Measurements from ENCODE around the gene PAX3.
A peak's percentile ranks its signal among the peaks of the same experiment; 100 is the strongest.

PAX3 gene

DNA sequence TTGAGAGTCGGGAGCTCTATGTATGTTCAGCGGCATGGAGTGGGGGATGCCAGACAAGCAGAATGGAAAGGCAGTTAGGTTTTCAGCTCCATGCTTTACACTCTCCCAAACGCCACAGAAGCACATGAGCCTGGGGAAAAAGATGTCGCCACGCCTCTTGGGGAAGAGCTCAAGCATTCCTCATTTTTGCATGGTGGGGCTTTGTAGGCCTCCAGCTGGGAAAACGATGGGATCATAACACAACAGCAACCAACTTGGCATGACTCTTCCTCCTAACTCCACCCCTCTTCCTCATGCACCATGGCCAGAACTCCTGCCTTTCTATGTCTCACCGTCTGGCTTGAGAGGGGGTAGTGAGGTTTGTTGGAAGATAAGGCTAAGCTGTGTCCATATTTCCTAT is 102.6 kb downstream of the PAX3 start:
- Histone ChIP-seq H3K23ac (ENCODE audit: low read length) (no peak overlapping the region), H3K36me3 (ENCODE audit: control insufficient read depth, insufficient read depth, low read length) (no peaks in the 10 kb centered on the region)

GRCh38 chr2:222194669-222195068 is 104.1 kb downstream of the PAX3 start:
- Histone ChIP-seq H3K79me2 (ENCODE audit: control insufficient read depth, insufficient read depth, low read length) (no peaks in the 10 kb centered on the region), H3K27ac (ENCODE audit: low read depth, low read length) (no peak overlapping the region), H4K5ac (ENCODE audit: low read length) (no peak overlapping the region), H2AK5ac (ENCODE audit: low read length) (no peak overlapping the region), H3K9ac (ENCODE audit: low read length) (no peak overlapping the region), H2BK120ac (ENCODE audit: low read depth, low read length) (no peak overlapping the region), H4K8ac (ENCODE audit: low read depth, low read length) (no peak overlapping the region), H3K4me2 (ENCODE audit: low read length) (no peak overlapping the region), H3K4ac (ENCODE audit: low read depth, low read length) (no peak overlapping the region), H2BK5ac (ENCODE audit: low read length) (no peak overlapping the region), H3K23ac (ENCODE audit: low read length) (no peak overlapping the region), H2BK15ac (replicated peaks; ENCODE audit: low read depth) (no peak overlapping the region), H3K18ac (ENCODE audit: low read length) (no peak overlapping the region), H3K27me3 (ENCODE audit: insufficient read depth, low read length, poor library complexity) (no peaks in the 10 kb centered on the region), H3K4me1 (ENCODE audit: control insufficient read depth, low read depth, low read length) (no peaks in the 10 kb centered on the region), H3K56ac (ENCODE audit: low read length) (no peak overlapping the region), H3K79me1 (ENCODE audit: low read length) (no peaks in the 10 kb centered on the region), H3K36me3 (ENCODE audit: control insufficient read depth, insufficient read depth, low read length) (no peaks in the 10 kb centered on the region), H3K4me3 (ENCODE audit: low read length) (no peak overlapping the region)
- WGBS (ENCODE audit: extremely low coverage, insufficient coverage, low lambda C conversion rate) = no CpG with 5 or more reads among the region's 5 CpGs
- no peak for DNase-seq

More for the DNA sequence above, 102.6 kb downstream of the PAX3 start:
- Histone ChIP-seq H2BK120ac (ENCODE audit: low read depth, low read length) (no peak overlapping the region), H2BK15ac (replicated peaks; ENCODE audit: low read depth) (no peak overlapping the region), H3K79me1 (ENCODE audit: low read length) (no peaks in the 10 kb centered on the region), H4K8ac (ENCODE audit: low read depth, low read length) (no peak overlapping the region), H4K5ac (ENCODE audit: low read length) (no peak overlapping the region), H2AK5ac (ENCODE audit: low read length) (no peak overlapping the region), H3K18ac (ENCODE audit: low read length) (no peak overlapping the region), H3K4me1 (ENCODE audit: control insufficient read depth, low read depth, low read length) (no peaks in the 10 kb centered on the region), H3K4me2 (ENCODE audit: low read length) (no peak overlapping the region), H3K4ac (ENCODE audit: low read depth, low read length) (no peak overlapping the region), H3K9ac (ENCODE audit: low read length) (no peak overlapping the region), H2BK5ac (ENCODE audit: low read length) (no peak overlapping the region), H3K27me3 (ENCODE audit: insufficient read depth, low read length, poor library complexity) (no peaks in the 10 kb centered on the region), H3K4me3 (ENCODE audit: low read length) (no peak overlapping the region), H3K79me2 (ENCODE audit: control insufficient read depth, insufficient read depth, low read length) (no peaks in the 10 kb centered on the region), H3K56ac (ENCODE audit: low read length) (no peak overlapping the region), H3K27ac (ENCODE audit: low read depth, low read length) (no peak overlapping the region)
- DNase-seq = peak; percentile 11
- no CpG with 5 or more reads among the region's 7 CpGs for WGBS (ENCODE audit: extremely low coverage, insufficient coverage, low lambda C conversion rate)

GRCh38 chr2:222193328-222193983 is 105.3 kb downstream of the PAX3 start:
- no peak overlapping the region for H3K4ac ChIP-seq (ENCODE audit: low read depth, low read length)
- H3K4me1 ChIP-seq (ENCODE audit: control insufficient read depth, low read depth, low read length) = no peaks in the 10 kb centered on the region
- no CpG with 5 or more reads among the region's 5 CpGs for WGBS (ENCODE audit: extremely low coverage, insufficient coverage, low lambda C conversion rate)
- no peak overlapping the region for H2AK5ac ChIP-seq (ENCODE audit: low read length)
- no peak overlapping the region for H3K23ac ChIP-seq (ENCODE audit: low read length)
- no peak overlapping the region for H4K8ac ChIP-seq (ENCODE audit: low read depth, low read length)
- H3K56ac ChIP-seq (ENCODE audit: low read length) = no peak overlapping the region
- H3K9ac ChIP-seq (ENCODE audit: low read length) = no peak overlapping the region
- H2BK120ac ChIP-seq (ENCODE audit: low read depth, low read length) = no peak overlapping the region
- H3K36me3 ChIP-seq (ENCODE audit: control insufficient read depth, insufficient read depth, low read length) = no peaks in the 10 kb centered on the region
- H3K27ac ChIP-seq (ENCODE audit: low read depth, low read length) = no peak overlapping the region
- DNase-seq = peak; percentile 46
- no peak overlapping the region for H2BK5ac ChIP-seq (ENCODE audit: low read length)
- H3K18ac ChIP-seq (ENCODE audit: low read length) = no peak overlapping the region
- no peak overlapping the region for H4K5ac ChIP-seq (ENCODE audit: low read length)
- no peak overlapping the region for H3K4me2 ChIP-seq (ENCODE audit: low read length)
- H2BK15ac ChIP-seq (replicated peaks; ENCODE audit: low read depth) = no peak overlapping the region
- no peaks in the 10 kb centered on the region for H3K79me1 ChIP-seq (ENCODE audit: low read length)
- no peaks in the 10 kb centered on the region for H3K79me2 ChIP-seq (ENCODE audit: control insufficient read depth, insufficient read depth, low read length)
- H3K27me3 ChIP-seq (ENCODE audit: insufficient read depth, low read length, poor library complexity) = no peaks in the 10 kb centered on the region
- no peak overlapping the region for H3K4me3 ChIP-seq (ENCODE audit: low read length)

GRCh38 chr2:222180619-222181018 is 118.2 kb downstream of the PAX3 start:
- no peak overlapping the region for H3K18ac ChIP-seq (ENCODE audit: low read length)

GRCh38 chr2:222179592-222179991 is 119.2 kb downstream of the PAX3 start:
- Histone ChIP-seq H3K56ac (ENCODE audit: low read length) (no peak overlapping the region), H3K4me3 (ENCODE audit: low read length) (no peak overlapping the region), H3K4me2 (ENCODE audit: low read length) (no peak overlapping the region), H2BK120ac (ENCODE audit: low read depth, low read length) (no peak overlapping the region), H3K4ac (ENCODE audit: low read depth, low read length) (no peak overlapping the region), H3K9ac (ENCODE audit: low read length) (no peak overlapping the region), H3K79me2 (ENCODE audit: control insufficient read depth, insufficient read depth, low read length) (no peaks in the 10 kb centered on the region), H4K8ac (ENCODE audit: low read depth, low read length) (no peak overlapping the region), H3K79me1 (ENCODE audit: low read length) (no peaks in the 10 kb centered on the region), H3K23ac (ENCODE audit: low read length) (no peak overlapping the region), H2AK5ac (ENCODE audit: low read length) (no peak overlapping the region), H3K18ac (ENCODE audit: low read length) (no peak overlapping the region), H3K4me1 (ENCODE audit: control insufficient read depth, low read depth, low read length) (peaks cover under 1% of the 10 kb centered on the region), H2BK15ac (replicated peaks; ENCODE audit: low read depth) (no peak overlapping the region), H3K27me3 (ENCODE audit: insufficient read depth, low read length, poor library complexity) (no peaks in the 10 kb centered on the region), H3K27ac (ENCODE audit: low read depth, low read length) (no peak overlapping the region), H2BK5ac (ENCODE audit: low read length) (no peak overlapping the region), H4K5ac (ENCODE audit: low read length) (no peak overlapping the region), H3K36me3 (ENCODE audit: control insufficient read depth, insufficient read depth, low read length) (no peaks in the 10 kb centered on the region)
- no peak for DNase-seq

More at GRCh38 chr2:222180619-222181018, 118.2 kb downstream of the PAX3 start:
- WGBS (ENCODE audit: extremely low coverage, insufficient coverage, low lambda C conversion rate) = no CpG with 5 or more reads among the region's 1 CpG
- no peak overlapping the region for H2BK120ac ChIP-seq (ENCODE audit: low read depth, low read length)
- H2BK15ac ChIP-seq (replicated peaks; ENCODE audit: low read depth) = no peak overlapping the region
- DNase-seq = no peak
- no peak overlapping the region for H3K27ac ChIP-seq (ENCODE audit: low read depth, low read length)
- no peak overlapping the region for H3K4ac ChIP-seq (ENCODE audit: low read depth, low read length)
- no peaks in the 10 kb centered on the region for H3K4me1 ChIP-seq (ENCODE audit: control insufficient read depth, low read depth, low read length)
- no peak overlapping the region for H3K9ac ChIP-seq (ENCODE audit: low read length)
- no peak overlapping the region for H4K8ac ChIP-seq (ENCODE audit: low read depth, low read length)
- no peak overlapping the region for H4K5ac ChIP-seq (ENCODE audit: low read length)
- H3K23ac ChIP-seq (ENCODE audit: low read length) = no peak overlapping the region
- no peak overlapping the region for H3K4me3 ChIP-seq (ENCODE audit: low read length)
- H2BK5ac ChIP-seq (ENCODE audit: low read length) = no peak overlapping the region
- H3K56ac ChIP-seq (ENCODE audit: low read length) = no peak overlapping the region
- no peak overlapping the region for H2AK5ac ChIP-seq (ENCODE audit: low read length)
- H3K36me3 ChIP-seq (ENCODE audit: control insufficient read depth, insufficient read depth, low read length) = no peaks in the 10 kb centered on the region
- H3K79me1 ChIP-seq (ENCODE audit: low read length) = no peaks in the 10 kb centered on the region
- H3K27me3 ChIP-seq (ENCODE audit: insufficient read depth, low read length, poor library complexity) = no peaks in the 10 kb centered on the region
- H3K79me2 ChIP-seq (ENCODE audit: control insufficient read depth, insufficient read depth, low read length) = no peaks in the 10 kb centered on the region
- no peak overlapping the region for H3K4me2 ChIP-seq (ENCODE audit: low read length)

DNA sequence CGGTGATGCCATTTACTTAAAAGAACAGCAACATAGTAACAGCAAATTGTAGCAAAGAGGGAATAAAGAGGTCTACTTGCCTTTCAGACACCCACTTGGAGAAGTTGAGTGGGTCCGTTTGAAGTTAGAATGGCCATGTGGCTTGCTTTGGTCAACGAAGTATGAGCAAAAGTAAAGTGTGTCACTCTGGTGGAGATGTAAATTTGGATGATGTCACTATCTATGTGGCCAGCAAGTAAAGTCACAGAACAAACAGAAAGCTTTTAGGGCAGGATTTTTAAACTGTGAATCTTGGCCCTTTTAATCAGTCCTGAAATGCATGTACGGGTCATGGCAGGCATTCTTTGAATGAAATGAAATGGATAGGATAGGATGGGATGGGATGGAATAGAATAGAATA is 120.3 kb downstream of the PAX3 start:
- H3K23ac ChIP-seq (ENCODE audit: low read length) = no peak overlapping the region
- no peak for DNase-seq
- no peak overlapping the region for H4K8ac ChIP-seq (ENCODE audit: low read depth, low read length)
- no peaks in the 10 kb centered on the region for H3K79me1 ChIP-seq (ENCODE audit: low read length)
- no peak overlapping the region for H2BK120ac ChIP-seq (ENCODE audit: low read depth, low read length)
- H2AK5ac ChIP-seq (ENCODE audit: low read length) = no peak overlapping the region
- H3K9ac ChIP-seq (ENCODE audit: low read length) = no peak overlapping the region
- no peak overlapping the region for H3K4me3 ChIP-seq (ENCODE audit: low read length)
- H3K56ac ChIP-seq (ENCODE audit: low read length) = no peak overlapping the region
- H3K4ac ChIP-seq (ENCODE audit: low read depth, low read length) = no peak overlapping the region
- H3K18ac ChIP-seq (ENCODE audit: low read length) = no peak overlapping the region
- no peak overlapping the region for H2BK5ac ChIP-seq (ENCODE audit: low read length)
- H3K79me2 ChIP-seq (ENCODE audit: control insufficient read depth, insufficient read depth, low read length) = no peaks in the 10 kb centered on the region
- no peaks in the 10 kb centered on the region for H3K27me3 ChIP-seq (ENCODE audit: insufficient read depth, low read length, poor library complexity)
- no peak overlapping the region for H3K4me2 ChIP-seq (ENCODE audit: low read length)
- H4K5ac ChIP-seq (ENCODE audit: low read length) = no peak overlapping the region
- peaks cover 3% of the 10 kb centered on the region for H3K4me1 ChIP-seq (ENCODE audit: control insufficient read depth, low read depth, low read length)
- H3K36me3 ChIP-seq (ENCODE audit: control insufficient read depth, insufficient read depth, low read length) = no peaks in the 10 kb centered on the region
- no peak overlapping the region for H2BK15ac ChIP-seq (replicated peaks; ENCODE audit: low read depth)
- WGBS (ENCODE audit: extremely low coverage, insufficient coverage, low lambda C conversion rate) = no CpG with 5 or more reads among the region's 4 CpGs
- H3K27ac ChIP-seq (ENCODE audit: low read depth, low read length) = no peak overlapping the region
